ENCODE results near the gene KCNIP4.
"Not testable (repeated sequence)": the region's sequence is repeated elsewhere in the genome, so short reads cannot be mapped to it uniquely, and the experiment has no call there.

Gene KCNIP4

GRCh38 chr4:21948347-21949072 is at the start of gene KCNIP4:
Gene KCNIP4, minus strand, starts transcription at chr4:21948772.
- peaks cover 7% of the 10 kb centered on the region for H3K4me1 Mint-ChIP-seq (ENCODE audit: low read depth)
- H3K27me3 Mint-ChIP-seq = peaks cover 39% of the 10 kb centered on the region
- H3K4me3 Mint-ChIP-seq = peak within 1 kb of the TSS; percentile 77
- no peak within 1 kb of the TSS for H3K27ac Mint-ChIP-seq
- no peaks in the 10 kb centered on the region for H3K36me3 Mint-ChIP-seq
- no peaks in the 10 kb centered on the region for H3K9me3 Mint-ChIP-seq (ENCODE audit: low read depth)

GRCh38 chr4:21996618-21997017 is 48.0 kb upstream of the KCNIP4 start:
- H3K4me1 Mint-ChIP-seq (ENCODE audit: low read depth); H3K27me3 Mint-ChIP-seq; H3K4me3 Mint-ChIP-seq; H3K27ac Mint-ChIP-seq; H3K36me3 Mint-ChIP-seq: not testable (repeated sequence)
- peaks cover 21% of the 10 kb centered on the region for H3K9me3 Mint-ChIP-seq (ENCODE audit: low read depth)

GRCh38 chr4:21992330-21992729 is 43.8 kb upstream of the KCNIP4 start:
- Mint-ChIP-seq H3K27me3 (peaks cover 2% of the 10 kb centered on the region), H3K9me3 (ENCODE audit: low read depth) (peaks cover 22% of the 10 kb centered on the region), H3K4me3 (no peak overlapping the region), H3K4me1 (ENCODE audit: low read depth) (no peaks in the 10 kb centered on the region), H3K27ac (no peak overlapping the region), H3K36me3 (no peaks in the 10 kb centered on the region)

GRCh38 chr4:21991562-21991961 is 43.0 kb upstream of the KCNIP4 start:
- Mint-ChIP-seq H3K9me3 (ENCODE audit: low read depth) (peaks cover 22% of the 10 kb centered on the region), H3K4me1 (ENCODE audit: low read depth) (no peaks in the 10 kb centered on the region), H3K4me3 (no peak overlapping the region), H3K36me3 (no peaks in the 10 kb centered on the region), H3K27me3 (peaks cover 2% of the 10 kb centered on the region), H3K27ac (no peak overlapping the region)

- H3K27me3 Mint-ChIP-seq = peaks cover 2% of the 10 kb centered on the region
- H3K27ac Mint-ChIP-seq = no peak overlapping the region
- H3K4me1 Mint-ChIP-seq (ENCODE audit: low read depth) = no peaks in the 10 kb centered on the region
- no peak overlapping the region for H3K4me3 Mint-ChIP-seq
- peaks cover 22% of the 10 kb centered on the region for H3K9me3 Mint-ChIP-seq (ENCODE audit: low read depth)
- no peaks in the 10 kb centered on the region for H3K36me3 Mint-ChIP-seq
These were observed 42.5 kb upstream of the KCNIP4 start for GRCh38 chr4:21991050-21991449.

GRCh38 chr4:21989351-21989750 is 40.8 kb upstream of the KCNIP4 start:
- no peaks in the 10 kb centered on the region for H3K4me1 Mint-ChIP-seq (ENCODE audit: low read depth)
- H3K9me3 Mint-ChIP-seq (ENCODE audit: low read depth) = peaks cover 18% of the 10 kb centered on the region
- H3K27ac Mint-ChIP-seq = no peak overlapping the region
- H3K36me3 Mint-ChIP-seq = no peaks in the 10 kb centered on the region
- peaks cover 2% of the 10 kb centered on the region for H3K27me3 Mint-ChIP-seq
- no peak overlapping the region for H3K4me3 Mint-ChIP-seq

GRCh38 chr4:21986307-21986706 is 37.7 kb upstream of the KCNIP4 start:
- Mint-ChIP-seq H3K27me3 (no peaks in the 10 kb centered on the region), H3K4me3 (no peak overlapping the region), H3K4me1 (ENCODE audit: low read depth) (no peaks in the 10 kb centered on the region), H3K9me3 (ENCODE audit: low read depth) (peaks cover 7% of the 10 kb centered on the region), H3K27ac (no peak overlapping the region), H3K36me3 (no peaks in the 10 kb centered on the region)

GRCh38 chr4:21982087-21982486 is 33.5 kb upstream of the KCNIP4 start:
- no peaks in the 10 kb centered on the region for H3K36me3 Mint-ChIP-seq
- no peak overlapping the region for H3K27ac Mint-ChIP-seq
- H3K4me1 Mint-ChIP-seq (ENCODE audit: low read depth) = no peaks in the 10 kb centered on the region
- no peak overlapping the region for H3K4me3 Mint-ChIP-seq
- no peaks in the 10 kb centered on the region for H3K27me3 Mint-ChIP-seq
- no peaks in the 10 kb centered on the region for H3K9me3 Mint-ChIP-seq (ENCODE audit: low read depth)

- Mint-ChIP-seq H3K36me3 (no peaks in the 10 kb centered on the region), H3K9me3 (ENCODE audit: low read depth) (no peaks in the 10 kb centered on the region), H3K27ac (no peak overlapping the region), H3K4me3 (no peak overlapping the region), H3K27me3 (no peaks in the 10 kb centered on the region), H3K4me1 (ENCODE audit: low read depth) (no peaks in the 10 kb centered on the region)
These were observed 30.6 kb upstream of the KCNIP4 start for GRCh38 chr4:21979196-21979595.

GRCh38 chr4:21976166-21976565 is 27.6 kb upstream of the KCNIP4 start:
- H3K36me3 Mint-ChIP-seq = no peaks in the 10 kb centered on the region
- H3K4me1 Mint-ChIP-seq (ENCODE audit: low read depth) = no peaks in the 10 kb centered on the region
- H3K27me3 Mint-ChIP-seq = no peaks in the 10 kb centered on the region
- H3K27ac Mint-ChIP-seq = no peak overlapping the region
- no peaks in the 10 kb centered on the region for H3K9me3 Mint-ChIP-seq (ENCODE audit: low read depth)
- H3K4me3 Mint-ChIP-seq = no peak overlapping the region

- Mint-ChIP-seq H3K4me3 (no peak overlapping the region), H3K27me3 (no peaks in the 10 kb centered on the region), H3K9me3 (ENCODE audit: low read depth) (no peaks in the 10 kb centered on the region), H3K27ac (no peak overlapping the region), H3K36me3 (no peaks in the 10 kb centered on the region), H3K4me1 (ENCODE audit: low read depth) (no peaks in the 10 kb centered on the region)
These were observed 25.3 kb upstream of the KCNIP4 start for GRCh38 chr4:21973850-21974249.

GRCh38 chr4:21964762-21965319 is 16.3 kb upstream of the KCNIP4 start:
- H3K4me1 Mint-ChIP-seq (ENCODE audit: low read depth) = no peaks in the 10 kb centered on the region
- H3K27ac Mint-ChIP-seq = no peak overlapping the region
- H3K4me3 Mint-ChIP-seq = no peak overlapping the region
- no peaks in the 10 kb centered on the region for H3K9me3 Mint-ChIP-seq (ENCODE audit: low read depth)
- no peaks in the 10 kb centered on the region for H3K36me3 Mint-ChIP-seq
- no peaks in the 10 kb centered on the region for H3K27me3 Mint-ChIP-seq

- no peaks in the 10 kb centered on the region for H3K9me3 Mint-ChIP-seq (ENCODE audit: low read depth)
- no peak overlapping the region for H3K27ac Mint-ChIP-seq
- no peaks in the 10 kb centered on the region for H3K4me1 Mint-ChIP-seq (ENCODE audit: low read depth)
- no peak overlapping the region for H3K4me3 Mint-ChIP-seq
- H3K36me3 Mint-ChIP-seq = no peaks in the 10 kb centered on the region
- no peaks in the 10 kb centered on the region for H3K27me3 Mint-ChIP-seq
These were observed 14.1 kb upstream of the KCNIP4 start for GRCh38 chr4:21962691-21963090.

GRCh38 chr4:21960793-21961192 is 12.2 kb upstream of the KCNIP4 start:
- no peaks in the 10 kb centered on the region for H3K27me3 Mint-ChIP-seq
- no peak overlapping the region for H3K27ac Mint-ChIP-seq
- no peaks in the 10 kb centered on the region for H3K9me3 Mint-ChIP-seq (ENCODE audit: low read depth)
- no peaks in the 10 kb centered on the region for H3K4me1 Mint-ChIP-seq (ENCODE audit: low read depth)
- no peak overlapping the region for H3K4me3 Mint-ChIP-seq
- no peaks in the 10 kb centered on the region for H3K36me3 Mint-ChIP-seq

- H3K36me3 Mint-ChIP-seq = no peaks in the 10 kb centered on the region
- H3K9me3 Mint-ChIP-seq (ENCODE audit: low read depth) = no peaks in the 10 kb centered on the region
- no peak overlapping the region for H3K4me3 Mint-ChIP-seq
- H3K27ac Mint-ChIP-seq = no peak overlapping the region
- H3K4me1 Mint-ChIP-seq (ENCODE audit: low read depth) = no peaks in the 10 kb centered on the region
- H3K27me3 Mint-ChIP-seq = peaks cover 10% of the 10 kb centered on the region
These were observed 6.3 kb upstream of the KCNIP4 start for GRCh38 chr4:21954916-21955315.

GRCh38 chr4:21953653-21954052 is 5.1 kb upstream of the KCNIP4 start:
- Mint-ChIP-seq H3K4me3 (no peak overlapping the region), H3K27me3 (peaks cover 16% of the 10 kb centered on the region), H3K4me1 (ENCODE audit: low read depth) (no peaks in the 10 kb centered on the region), H3K9me3 (ENCODE audit: low read depth) (no peaks in the 10 kb centered on the region), H3K36me3 (no peaks in the 10 kb centered on the region), H3K27ac (no peak overlapping the region)

Measured in activated naive CD8-positive, alpha-beta T cell (primary cell).